Trophoblast cell (in vitro differentiated cells and primary cell): ENCODE results near the gene SYPL2.
A peak's percentile ranks its signal among the peaks of the same experiment; 100 is the strongest.

ENCODE experiments used
- DNase-seq, 2 donors: peaks; one replicate each; pipeline ENCODE4 v3.0.0-alpha.2; 2016
- H2AFZ ChIP-seq: 2 replicates; pipeline ENCODE4 v1.6.1; 2013; ENCODE audit warnings: low read length, moderate library complexity, mild to moderate bottlenecking; ENCODE audit not compliant: insufficient read depth, poor library complexity
- H2AK5ac ChIP-seq: 2 replicates; pipeline ENCODE4 v1.6.1; 2013; ENCODE audit warnings: mild to moderate bottlenecking, low read length
- H2BK120ac ChIP-seq: 2 replicates; pipeline ENCODE4 v1.6.1; 2013; ENCODE audit warnings: low read length, mild to moderate bottlenecking, moderate library complexity; ENCODE audit not compliant: insufficient read depth, poor library complexity
- H2BK12ac ChIP-seq: 2 replicates; pipeline ENCODE4 v1.6.1; 2013; ENCODE audit warnings: mild to moderate bottlenecking, low read length, moderate library complexity
- H2BK5ac ChIP-seq: 2 replicates; pipeline ENCODE4 v1.6.1; 2013; ENCODE audit warnings: low read length, low read depth, moderate library complexity, mild to moderate bottlenecking; ENCODE audit not compliant: poor library complexity
- H3K14ac ChIP-seq: 2 replicates; pipeline ENCODE4 v1.6.1; 2013; ENCODE audit warnings: mild to moderate bottlenecking, low read length
- H3K18ac ChIP-seq: 2 replicates; pipeline ENCODE4 v1.6.1; 2013; ENCODE audit warnings: mild to moderate bottlenecking, low read length
- H3K23ac ChIP-seq: 2 replicates; pipeline ENCODE4 v1.6.1; 2013; ENCODE audit warnings: low read length
- H3K27ac ChIP-seq: 2 replicates; pipeline ENCODE4 v1.5.1; 2013; ENCODE audit warnings: low read depth, mild to moderate bottlenecking, inconsistent platforms, low read length, moderate library complexity
- H3K27me3 ChIP-seq: 2 replicates; pipeline ENCODE4 v1.6.1; 2013; ENCODE audit warnings: inconsistent platforms, mild to moderate bottlenecking, low read length, moderate library complexity; ENCODE audit not compliant: insufficient read depth
- H3K36me3 ChIP-seq, 2 experiments: 1 replicate in 1 of 2; 2 replicates in 1 of 2; pipeline ENCODE4 v1.6.1; 2013; ENCODE audit warnings: low read length in 2 of 2, mild to moderate bottlenecking in 2 of 2, moderate library complexity in 1 of 2; ENCODE audit not compliant: insufficient read depth in 2 of 2, control insufficient read depth in 1 of 2
- H3K4ac ChIP-seq: 2 replicates; pipeline ENCODE4 v1.6.1; 2013; ENCODE audit warnings: low read depth, mild to moderate bottlenecking, low read length, moderate library complexity
- H3K4me1 ChIP-seq, 2 experiments: 1 replicate in 1 of 2; 2 replicates in 1 of 2; pipeline ENCODE4 v1.6.1; 2013; ENCODE audit warnings: low read length in 2 of 2, mild to moderate bottlenecking in 2 of 2, moderate library complexity in 1 of 2; ENCODE audit not compliant: insufficient read depth in 2 of 2, control insufficient read depth in 1 of 2
- H3K4me2 ChIP-seq: 2 replicates; pipeline ENCODE4 v1.6.1; 2013; ENCODE audit warnings: inconsistent platforms, mild to moderate bottlenecking, low read length, moderate library complexity
- H3K4me3 ChIP-seq: 2 replicates; pipeline ENCODE4 v1.5.1; 2013; ENCODE audit warnings: mild to moderate bottlenecking, low read depth, low read length, inconsistent platforms
- H3K79me1 ChIP-seq: one replicate; pipeline ENCODE4 v1.6.1; 2013; ENCODE audit warnings: low read length
- H3K79me2 ChIP-seq: 2 replicates; pipeline ENCODE4 v1.6.1; 2013; ENCODE audit warnings: low read length, mild to moderate bottlenecking; ENCODE audit not compliant: control insufficient read depth, insufficient read depth, poor library complexity
- H3K9ac ChIP-seq: 2 replicates; pipeline ENCODE4 v1.6.1; 2013; ENCODE audit warnings: mild to moderate bottlenecking, low read length
- H3K9me3 ChIP-seq: 2 replicates; pipeline ENCODE4 v1.6.1; 2013; ENCODE audit warnings: low read depth, mild to moderate bottlenecking, control low read depth, inconsistent platforms, low read length; ENCODE audit not compliant: insufficient read depth
- H4K12ac ChIP-seq: 2 replicates; pipeline ENCODE4 v1.6.1; 2013; ENCODE audit warnings: low read depth, mild to moderate bottlenecking, low read length, moderate library complexity
- H4K8ac ChIP-seq: 2 replicates; pipeline ENCODE4 v1.6.1; 2013; ENCODE audit warnings: low read depth, mild to moderate bottlenecking, low read length, moderate library complexity
- H4K91ac ChIP-seq: one replicate; pipeline ENCODE4 v1.6.1; 2013; ENCODE audit warnings: low read depth, mild to moderate bottlenecking, low read length, moderate library complexity
- WGBS: extraction: QIAGEN DNeasy Blood & Tissue Kit; methylation state at CpG from one replicate; pipeline ENCODE4 v1.1.7; 2013; ENCODE audit warnings: missing lambda C conversion rate; ENCODE audit not compliant: insufficient read length, insufficient coverage; ENCODE audit errors: extremely low coverage; 5-methylcytosine and 5-hydroxymethylcytosine counted together

The SYPL2 gene

DNA sequence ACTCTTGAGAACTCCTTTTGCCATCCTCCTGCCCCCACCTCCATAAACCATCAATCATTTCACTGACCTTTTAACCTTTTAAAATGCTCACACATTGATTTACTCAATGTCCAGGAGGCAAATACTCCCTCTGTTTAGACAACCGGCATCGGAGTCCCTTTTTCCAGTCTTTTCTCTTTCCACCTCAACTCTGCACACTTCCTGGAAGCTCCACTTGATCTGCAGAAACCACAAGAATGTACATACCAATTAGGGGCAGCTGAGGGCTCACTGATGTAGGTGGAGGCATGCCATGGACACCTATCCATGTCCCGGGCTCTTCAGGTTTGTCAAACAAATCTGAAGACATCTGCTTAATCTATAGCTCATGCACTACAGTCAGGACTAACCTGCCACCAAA, 48.5 kb downstream of the SYPL2 start:
- no peak overlapping the region for H4K12ac ChIP-seq
- H3K4me2 ChIP-seq: no peak overlapping the region
- no peak overlapping the region for H3K18ac ChIP-seq
- no peaks in the 10 kb centered on the region for H3K79me2 ChIP-seq
- H3K4ac ChIP-seq: no peak overlapping the region
- peaks cover 4 to 6% of the 10 kb centered on the region in 2 experiments for H3K4me1 ChIP-seq
- no peak overlapping the region for H2AK5ac ChIP-seq
- no peak overlapping the region for H3K27ac ChIP-seq
- DNase-seq: peak in 1 of 2 donors; percentile 7
- no peaks in the 10 kb centered on the region for H3K36me3 ChIP-seq
- no peak overlapping the region for H3K9ac ChIP-seq
- WGBS: no CpG with 5 or more reads among the region's 3 CpGs
- no peak overlapping the region for H2BK120ac ChIP-seq
- H4K91ac ChIP-seq: no peak overlapping the region
- no peak overlapping the region for H3K23ac ChIP-seq
- no peak overlapping the region for H4K8ac ChIP-seq
- H3K27me3 ChIP-seq: peaks cover 3% of the 10 kb centered on the region
- no peak overlapping the region for H3K4me3 ChIP-seq
- no peak overlapping the region for H2BK12ac ChIP-seq
- no peak overlapping the region for H2AFZ ChIP-seq
- no peaks in the 10 kb centered on the region for H3K79me1 ChIP-seq
- no peaks in the 10 kb centered on the region for H3K9me3 ChIP-seq
- no peak overlapping the region for H2BK5ac ChIP-seq
- no peak overlapping the region for H3K14ac ChIP-seq

DNA sequence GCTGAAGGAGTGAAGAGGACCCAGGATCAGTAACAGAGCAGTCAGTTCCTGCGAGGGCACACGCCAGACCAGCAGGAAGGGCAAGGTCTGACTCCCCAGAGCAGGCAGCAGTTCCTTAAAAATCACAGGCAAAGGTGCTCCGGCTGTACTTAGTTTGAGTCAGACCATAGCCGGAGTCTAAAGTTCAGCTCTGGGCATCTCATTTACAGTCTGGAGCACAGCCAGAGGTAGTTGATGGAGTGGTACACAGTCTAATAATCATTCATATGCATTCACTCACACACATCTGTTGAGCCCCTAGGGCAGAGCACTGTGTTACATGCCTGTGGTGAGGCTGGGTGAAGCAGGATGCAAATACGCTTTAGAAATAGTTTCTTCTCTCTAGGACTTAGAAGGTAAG, 50.5 kb downstream of the SYPL2 start:
- Histone ChIP-seq H2BK5ac (no peak overlapping the region), H2AK5ac (no peak overlapping the region), H4K8ac (no peak overlapping the region), H3K9ac (no peak overlapping the region), H3K18ac (no peak overlapping the region), H3K27ac (no peak overlapping the region), H3K4ac (no peak overlapping the region), H3K14ac (no peak overlapping the region), H3K27me3 (no peaks in the 10 kb centered on the region), H4K91ac (no peak overlapping the region), H3K79me2 (no peaks in the 10 kb centered on the region), H3K36me3 (no peaks in the 10 kb centered on the region), H3K23ac (no peak overlapping the region), H3K9me3 (no peaks in the 10 kb centered on the region), H2BK12ac (no peak overlapping the region), H3K4me2 (no peak overlapping the region), H2BK120ac (no peak overlapping the region), H3K4me1 (peaks cover 0 to 2% of the 10 kb centered on the region in 2 experiments), H2AFZ (no peak overlapping the region), H3K4me3 (no peak overlapping the region), H4K12ac (no peak overlapping the region), H3K79me1 (no peaks in the 10 kb centered on the region)
- whole genome bisulfite sequencing: no CpG with 5 or more reads among the region's 5 CpGs
- no peak for DNase-seq

DNA sequence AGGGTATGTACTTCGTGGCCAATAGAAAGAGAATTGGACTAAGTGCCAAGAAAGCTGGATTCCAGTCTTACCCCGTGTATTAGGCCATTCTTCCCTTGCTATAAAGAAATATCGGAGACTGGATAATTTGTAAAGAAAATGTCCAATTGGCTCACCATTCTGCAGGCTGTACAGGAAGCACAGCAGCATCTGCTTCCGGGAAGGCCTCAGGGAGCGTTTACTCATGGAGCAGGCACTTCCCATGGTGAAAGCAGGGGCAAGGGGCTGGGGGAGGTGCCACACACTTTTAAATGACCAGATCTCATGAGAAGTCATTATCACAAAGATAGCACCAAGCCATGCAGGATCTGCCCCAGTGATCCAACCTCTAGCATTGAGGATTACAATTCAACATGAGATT, 51.0 kb downstream of the SYPL2 start:
- no peak overlapping the region for H2BK12ac ChIP-seq
- no peaks in the 10 kb centered on the region for H3K36me3 ChIP-seq
- DNase-seq: no peak
- no peaks in the 10 kb centered on the region for H3K9me3 ChIP-seq
- no peak overlapping the region for H4K8ac ChIP-seq
- no peak overlapping the region for H3K4me2 ChIP-seq
- no peak overlapping the region for H3K23ac ChIP-seq
- H3K27ac ChIP-seq: no peak overlapping the region
- H3K79me1 ChIP-seq: no peaks in the 10 kb centered on the region
- H3K18ac ChIP-seq: no peak overlapping the region
- H4K91ac ChIP-seq: no peak overlapping the region
- H3K27me3 ChIP-seq: no peaks in the 10 kb centered on the region
- H3K4ac ChIP-seq: no peak overlapping the region
- no peak overlapping the region for H2BK120ac ChIP-seq
- no peak overlapping the region for H2AK5ac ChIP-seq
- no peaks in the 10 kb centered on the region for H3K79me2 ChIP-seq
- H3K4me1 ChIP-seq: peaks cover 0 to 2% of the 10 kb centered on the region in 2 experiments
- no peak overlapping the region for H4K12ac ChIP-seq
- H2BK5ac ChIP-seq: no peak overlapping the region
- WGBS: no CpG with 5 or more reads among the region's 5 CpGs
- H3K9ac ChIP-seq: no peak overlapping the region
- H2AFZ ChIP-seq: no peak overlapping the region
- H3K14ac ChIP-seq: no peak overlapping the region
- H3K4me3 ChIP-seq: no peak overlapping the region

DNA sequence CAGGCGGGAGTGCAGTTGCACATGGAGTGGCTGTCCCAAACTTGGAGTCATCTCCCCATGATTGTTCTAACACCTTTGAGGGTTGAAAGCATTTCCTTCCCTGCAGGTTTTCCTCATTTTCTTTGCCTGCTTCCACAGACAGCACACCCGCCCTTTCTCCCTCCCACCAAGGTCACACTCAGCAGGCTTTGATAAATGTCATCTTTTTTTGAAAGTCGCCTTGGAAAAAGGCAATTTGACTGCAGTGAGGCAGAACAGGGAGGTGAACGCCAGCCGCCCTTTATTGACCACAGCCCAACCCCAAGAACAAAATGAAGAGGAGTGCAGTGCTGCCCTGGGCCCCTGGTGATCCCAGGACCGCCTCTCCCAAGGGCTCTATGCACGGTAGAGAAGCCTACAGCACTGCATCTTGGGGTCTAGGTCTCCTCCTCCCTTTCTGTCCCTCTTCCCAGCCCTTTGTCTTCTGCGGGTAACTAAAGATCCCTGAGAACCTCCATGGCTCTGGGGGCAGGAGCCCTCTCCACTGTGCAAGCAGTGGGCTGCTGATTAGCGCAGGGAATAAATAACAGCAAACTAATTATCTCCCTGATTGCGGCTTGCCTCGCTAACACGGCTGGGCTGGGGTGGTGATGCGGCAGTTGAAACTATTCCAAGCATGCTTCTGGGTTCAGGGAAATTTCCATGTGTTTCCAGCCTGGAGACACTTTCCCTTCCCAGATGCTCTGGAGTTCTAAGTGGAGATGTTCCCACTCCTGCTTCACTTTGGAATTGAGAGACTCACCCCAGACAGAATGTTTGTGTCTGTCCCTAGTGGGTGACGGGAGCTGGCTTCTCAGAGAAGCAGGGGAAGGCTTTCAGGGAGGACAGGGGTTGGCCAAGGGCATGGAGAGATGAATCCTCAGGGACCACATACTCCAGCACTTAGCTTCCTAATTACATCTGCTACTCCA, 54.9 kb downstream of the SYPL2 start:
- no peak overlapping the region for H4K12ac ChIP-seq
- H3K27ac ChIP-seq: no peak overlapping the region
- H3K4me2 ChIP-seq: no peak overlapping the region
- H2BK5ac ChIP-seq: no peak overlapping the region
- no peaks in the 10 kb centered on the region for H3K27me3 ChIP-seq
- no peak overlapping the region for H4K8ac ChIP-seq
- DNase-seq: no peak
- no peak overlapping the region for H2BK120ac ChIP-seq
- no peak overlapping the region for H2BK12ac ChIP-seq
- H3K23ac ChIP-seq: no peak overlapping the region
- WGBS: no CpG with 5 or more reads among the region's 14 CpGs
- no peak overlapping the region for H3K14ac ChIP-seq
- no peak overlapping the region for H4K91ac ChIP-seq
- H2AK5ac ChIP-seq: no peak overlapping the region
- H3K4ac ChIP-seq: no peak overlapping the region
- no peaks in the 10 kb centered on the region for H3K79me2 ChIP-seq
- no peaks in the 10 kb centered on the region for H3K4me1 ChIP-seq
- no peak overlapping the region for H3K18ac ChIP-seq
- no peak overlapping the region for H2AFZ ChIP-seq
- no peaks in the 10 kb centered on the region for H3K9me3 ChIP-seq
- no peaks in the 10 kb centered on the region for H3K79me1 ChIP-seq
- no peak overlapping the region for H3K9ac ChIP-seq
- no peak overlapping the region for H3K4me3 ChIP-seq
- no peaks in the 10 kb centered on the region for H3K36me3 ChIP-seq
